OCI-LY7 (cell line): ENCODE results near the gene CLDN17. TPM values are rescaled to one million over a fixed set of nuclear protein-coding genes. Genes with fewer than 3 reads are reported as not detected.

ENCODE experiments used
- BruUV-seq: library from RNA; stranded (reverse); fragments of 400-500 nt; replicated peaks from 2 replicates; lab custom pipeline; 2021; lab: Mats Ljungman, UMichigan
- CTCF ChIA-PET: fragments of 300-600 bp; sonication (Branson Sonifier 250); formaldehyde crosslinking; loops from one replicate; lab custom pipeline; 2022; ENCODE audit warnings: antibody characterized with exemption; ENCODE audit not compliant: unreplicated experiment; lab: Charles Lee
- POLR2A ChIA-PET: fragments of 300-600 bp; sonication (Branson Sonifier 250); formaldehyde crosslinking; loops from one replicate; lab custom pipeline; 2022; ENCODE audit warnings: antibody characterized with exemption; lab: Charles Lee
- DNase-seq: peaks from one replicate; pipeline ENCODE4 v3.0.0-alpha.2; 2015; ENCODE audit warnings: low spot score
- H2AFZ ChIP-seq: fragments of 200-600 bp; sonication (generic), shearing (Covaris generic); 2 replicates; pipeline ENCODE4 v1.6.1; 2014; ENCODE audit warnings: mild to moderate bottlenecking, antibody characterized with exemption, low read length, moderate library complexity
- H3K27ac ChIP-seq: fragments of 200-600 bp; sonication (generic); 2 replicates; pipeline ENCODE4 v1.5.1; 2014; ENCODE audit warnings: mixed run types, low read depth, mild to moderate bottlenecking, moderate library complexity, low read length, inconsistent platforms; ENCODE audit not compliant: poor library complexity, severe bottlenecking
- H3K36me3 ChIP-seq: fragments of 200-600 bp; sonication (generic); 2 replicates; pipeline ENCODE4 v1.6.1; 2014; ENCODE audit warnings: mild to moderate bottlenecking, antibody characterized with exemption, low read length, moderate library complexity, mixed read lengths; ENCODE audit not compliant: insufficient read depth
- H3K4me1 ChIP-seq: fragments of 200-600 bp; sonication (generic); 2 replicates; pipeline ENCODE4 v1.5.1; 2014; ENCODE audit warnings: mild to moderate bottlenecking, low read length; ENCODE audit not compliant: insufficient read depth, poor library complexity, severe bottlenecking
- H3K4me2 ChIP-seq: fragments of 200-600 bp; sonication (generic); 2 replicates; pipeline ENCODE4 v1.6.1; 2014; ENCODE audit warnings: mild to moderate bottlenecking, low read length
- H3K4me3 ChIP-seq: fragments of 200-600 bp; sonication (generic); 2 replicates; pipeline ENCODE4 v1.5.1; 2014; ENCODE audit warnings: mild to moderate bottlenecking, low read depth, low read length; ENCODE audit not compliant: poor library complexity, severe bottlenecking
- H3K79me2 ChIP-seq: fragments of 200-600 bp; sonication (generic); 2 replicates; pipeline ENCODE4 v1.6.1; 2016; ENCODE audit warnings: low read depth, mild to moderate bottlenecking, low read length, moderate library complexity, mixed read lengths; ENCODE audit not compliant: insufficient read depth
- H3K9me2 ChIP-seq: fragments of 200-600 bp; sonication (generic); 2 replicates; pipeline ENCODE4 v1.6.1; 2016; ENCODE audit warnings: mild to moderate bottlenecking, low read length, mixed read lengths; ENCODE audit not compliant: insufficient read depth
- H3K9me3 ChIP-seq: fragments of 200-600 bp; sonication (generic); 2 replicates; pipeline ENCODE4 v1.6.1; 2014; ENCODE audit warnings: mild to moderate bottlenecking, mixed run types, low read length, mixed read lengths
- H4K20me1 ChIP-seq: fragments of 200-600 bp; sonication (generic); 2 replicates; pipeline ENCODE4 v1.6.1; 2014; ENCODE audit warnings: mild to moderate bottlenecking, antibody characterized with exemption, low read length, moderate library complexity, mixed read lengths; ENCODE audit not compliant: insufficient read depth
- CTCF ChIP-seq: fragments of 200-600 bp; sonication (generic); conservative IDR thresholded peaks from 2 replicates; pipeline ENCODE4 v1.5.1; 2014; ENCODE audit warnings: mild to moderate bottlenecking, antibody characterized with exemption, low read length, moderate library complexity, mixed read lengths
- EZH2phosphoT487 ChIP-seq: fragments of 200-600 bp; sonication (generic); IDR thresholded peaks from 2 replicates; pipeline ENCODE4 v1.6.1; 2018; ENCODE audit warnings: low read depth, borderline replicate concordance, mild to moderate bottlenecking, mixed run types, antibody characterized with exemption, low read length, moderate library complexity, mixed read lengths
- intact Hi-C: fragments of 100-400 bp; cut with micrococcal nuclease; formaldehyde crosslinking; loops from one replicate; pipeline ENCODE4 v1.10.0; 2022; ENCODE audit not compliant: unreplicated experiment
- total RNA-seq, 2 experiments: library from RNA; depleted of rRNA in 1 of 2; stranded (reverse); fragments of >200 nt in 1 of 2; shearing (Covaris generic) in 1 of 2; gene quantifications; 2 replicates each; pipeline ENCODE4 v1.2.3, GENCODE V29; 2014 to 2022

CLDN17 gene
- total RNA-seq, 2 experiments from 2014 or later, result not detected

- TF ChIP-seq EZH2phosphoT487 (no peak), CTCF (no peak)
- Histone ChIP-seq H3K4me1 (no peaks in the 10 kb centered on the region), H4K20me1 (no peaks in the 10 kb centered on the region), H2AFZ (no peak overlapping the region), H3K4me3 (no peak overlapping the region), H3K9me2 (no peaks in the 10 kb centered on the region), H3K36me3 (no peaks in the 10 kb centered on the region), H3K9me3 (no peaks in the 10 kb centered on the region), H3K27ac (no peak overlapping the region), H3K4me2 (no peak overlapping the region), H3K79me2 (no peaks in the 10 kb centered on the region)
- POLR2A ChIA-PET, result interaction anchor here (1.4 kb wide), 1 partner anchor 21 kb away, joined by 4 read pairs; no protein-coding TSS in a partner anchor
- no TSS peak for BruUV-seq
- intact Hi-C loops, result no loop called here
- CTCF ChIA-PET, result no interaction called here
- no peak for DNase-seq
Observed at GRCh38 chr21:30116479-30116878, 50.1 kb downstream of the CLDN17 start.

Other genes starting within 250 kb of the CLDN17 start
- 4.1 and 4.6 TPM in 2 replicates for gene GRIK1, start 226.8 kb downstream of the CLDN17 start, total RNA-seq (2014; rRNA removed; shearing (Covaris generic))
- gene GRIK1, start 226.8 kb downstream of the CLDN17 start, total RNA-seq (2022), result 0.13 TPM in 1 of 2 replicates, not detected in the other
- gene CLDN8, start 49.3 kb upstream of the CLDN17 start, total RNA-seq (2014; rRNA removed; shearing (Covaris generic)), result not detected in 2 replicates
- not detected in 2 replicates for gene CLDN8, start 49.3 kb upstream of the CLDN17 start, total RNA-seq (2022)
- not detected in 2 replicates for gene KRTAP24-1, start 116.1 kb upstream of the CLDN17 start, total RNA-seq (2014; rRNA removed; shearing (Covaris generic))
- not detected in 2 replicates for gene KRTAP24-1, start 116.1 kb upstream of the CLDN17 start, total RNA-seq (2022)
- not detected in 2 replicates for gene KRTAP25-1, start 122.7 kb upstream of the CLDN17 start, total RNA-seq (2014; rRNA removed; shearing (Covaris generic))
- not detected in 2 replicates for gene KRTAP25-1, start 122.7 kb upstream of the CLDN17 start, total RNA-seq (2022)
- not detected in 2 replicates for gene KRTAP26-1, start 153.5 kb upstream of the CLDN17 start, total RNA-seq (2014; rRNA removed; shearing (Covaris generic))
- not detected in 2 replicates for gene KRTAP26-1, start 153.5 kb upstream of the CLDN17 start, total RNA-seq (2022)
- gene KRTAP27-1, start 170.9 kb upstream of the CLDN17 start, total RNA-seq (2014; rRNA removed; shearing (Covaris generic)), result not detected in 2 replicates
- gene KRTAP27-1, start 170.9 kb upstream of the CLDN17 start, total RNA-seq (2022), result not detected in 2 replicates
- gene KRTAP23-1, start 181.8 kb upstream of the CLDN17 start, total RNA-seq (2014; rRNA removed; shearing (Covaris generic)), result not detected in 2 replicates
- gene KRTAP23-1, start 181.8 kb upstream of the CLDN17 start, total RNA-seq (2022), result not detected in 2 replicates
- gene KRTAP13-2, start 205.5 kb upstream of the CLDN17 start, total RNA-seq (2014; rRNA removed; shearing (Covaris generic)), result not detected in 2 replicates
- gene KRTAP13-2, start 205.5 kb upstream of the CLDN17 start, total RNA-seq (2022), result not detected in 2 replicates
- gene KRTAP13-1, start 229.2 kb upstream of the CLDN17 start, total RNA-seq (2014; rRNA removed; shearing (Covaris generic)), result not detected in 2 replicates
- not detected in 2 replicates for gene KRTAP13-1, start 229.2 kb upstream of the CLDN17 start, total RNA-seq (2022)